NCI-H146 treated with DMSO at 0.1 percent for 48 hours (cell line): ENCODE measurements around the gene SERINC3.
"Not testable (repeated sequence)": the region's sequence is repeated elsewhere in the genome, so short reads cannot be mapped to it uniquely, and the experiment has no call there.

Experiments used
- DNase-seq: peaks from one replicate; lab custom pipeline; 2025; ENCODE audit not compliant: unreplicated experiment; lab: John Stamatoyannopoulos, UW

Gene SERINC3

GRCh38 chr20:44494681-44495080, 27.2 kb downstream of the SERINC3 start:
- DNase-seq: no peak

GRCh38 chr20:44494266-44494665, 27.6 kb downstream of the SERINC3 start:
- DNase-seq: no peak

GRCh38 chr20:44491635-44492395, 30.1 kb downstream of the SERINC3 start:
- DNase-seq: no peak

- DNase-seq: no peak
Measured at GRCh38 chr20:44489931-44490330, 31.9 kb downstream of the SERINC3 start.

DNA sequence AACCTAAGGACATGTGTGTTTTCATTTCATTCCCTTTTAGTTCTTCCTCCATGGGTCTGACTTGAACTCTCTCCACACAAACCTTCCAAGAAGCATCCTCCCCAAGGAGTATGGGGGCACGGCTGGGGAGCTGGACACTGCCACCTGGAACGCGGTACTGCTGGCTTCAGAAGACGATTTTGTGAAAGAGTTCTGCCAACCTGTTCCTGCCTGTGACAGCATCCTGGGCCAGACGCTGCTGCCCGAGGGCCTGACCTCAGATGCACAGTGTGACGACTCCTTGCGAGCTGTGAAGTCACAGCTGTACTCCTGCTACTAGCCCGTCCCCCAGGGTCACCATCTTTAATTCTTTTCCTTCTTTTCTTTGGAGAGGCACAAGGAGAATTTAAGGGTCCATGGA, 32.6 kb downstream of the SERINC3 start:
- no peak for DNase-seq

DNA sequence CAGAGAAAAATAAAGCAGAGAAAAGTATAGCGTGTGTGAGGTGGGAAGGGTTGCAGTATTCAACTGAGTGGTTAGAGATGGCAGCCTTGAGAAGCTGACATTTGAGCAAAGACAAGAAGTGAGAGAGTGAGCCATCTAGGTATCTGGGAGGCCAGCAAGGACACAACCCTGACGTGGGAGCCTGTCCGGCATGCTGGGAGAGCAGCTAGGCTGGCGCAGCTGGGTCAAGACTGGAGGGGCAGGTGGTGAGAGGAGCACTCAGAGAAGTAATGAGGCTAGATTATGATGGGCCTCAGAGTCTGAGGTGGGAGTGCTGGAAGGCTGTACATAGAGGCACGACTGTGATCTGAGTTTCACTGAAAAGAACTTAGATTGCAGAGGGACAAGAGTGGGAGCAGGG, 33.3 kb downstream of the SERINC3 start:
- DNase-seq: no peak

- DNase-seq: no peak
Measured at GRCh38 chr20:44485830-44486198, 36.1 kb downstream of the SERINC3 start.

DNA sequence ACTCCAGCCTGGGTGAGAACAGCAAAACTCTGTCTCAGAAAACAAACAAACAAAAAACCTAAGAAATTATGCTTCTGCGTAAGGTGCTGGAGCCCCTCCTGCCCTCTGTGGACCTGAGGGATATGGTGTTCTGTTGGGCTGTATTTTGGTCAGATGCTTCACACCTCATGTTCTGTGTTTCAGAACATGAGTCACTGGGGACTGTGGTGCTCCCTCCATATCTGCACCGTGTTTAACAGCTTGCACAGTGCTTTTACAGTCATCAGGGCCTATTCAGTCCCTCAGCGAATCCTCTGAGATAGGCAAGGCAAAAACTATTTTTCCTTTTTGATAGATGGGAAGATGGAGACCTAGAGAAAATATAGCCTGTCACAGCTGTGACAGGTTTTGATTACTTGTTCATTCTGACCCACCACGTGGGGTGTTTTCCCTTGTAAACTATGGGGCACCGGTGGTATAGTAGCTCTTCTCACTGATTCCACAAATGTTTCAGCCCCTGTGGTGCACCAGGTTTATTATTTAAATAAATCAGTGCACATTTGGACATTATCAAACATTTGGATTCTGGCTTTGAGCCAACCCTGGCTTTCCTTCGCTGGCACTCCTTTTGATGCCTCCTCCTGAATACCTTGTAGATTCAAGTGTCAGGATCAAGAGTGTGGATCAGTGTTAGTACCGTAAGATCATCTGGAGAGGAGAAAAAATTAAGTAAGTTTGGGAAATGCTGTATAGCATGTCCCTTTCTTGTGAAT, 36.6 kb downstream of the SERINC3 start:
- DNase-seq: no peak

DNA sequence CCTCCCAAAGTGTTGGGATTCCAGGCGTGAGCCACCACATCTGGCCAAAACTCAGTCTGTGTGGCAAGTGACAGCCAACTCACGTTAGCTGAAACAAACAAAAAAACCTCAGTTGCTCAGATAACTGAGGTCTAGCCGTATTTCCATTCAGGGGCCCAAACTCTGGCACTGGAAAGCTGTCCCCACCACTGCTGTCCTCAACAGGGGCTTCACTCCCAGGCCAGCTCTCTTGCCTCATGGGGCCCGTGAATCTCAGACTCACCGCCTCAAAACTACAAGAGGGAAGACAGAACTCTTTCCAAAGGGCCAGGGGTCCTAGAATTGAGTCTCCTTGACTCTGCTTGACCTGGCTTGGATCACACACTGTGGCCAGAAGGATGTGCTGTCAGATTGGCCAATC, 38.8 kb downstream of the SERINC3 start:
- DNase-seq: no peak

DNA sequence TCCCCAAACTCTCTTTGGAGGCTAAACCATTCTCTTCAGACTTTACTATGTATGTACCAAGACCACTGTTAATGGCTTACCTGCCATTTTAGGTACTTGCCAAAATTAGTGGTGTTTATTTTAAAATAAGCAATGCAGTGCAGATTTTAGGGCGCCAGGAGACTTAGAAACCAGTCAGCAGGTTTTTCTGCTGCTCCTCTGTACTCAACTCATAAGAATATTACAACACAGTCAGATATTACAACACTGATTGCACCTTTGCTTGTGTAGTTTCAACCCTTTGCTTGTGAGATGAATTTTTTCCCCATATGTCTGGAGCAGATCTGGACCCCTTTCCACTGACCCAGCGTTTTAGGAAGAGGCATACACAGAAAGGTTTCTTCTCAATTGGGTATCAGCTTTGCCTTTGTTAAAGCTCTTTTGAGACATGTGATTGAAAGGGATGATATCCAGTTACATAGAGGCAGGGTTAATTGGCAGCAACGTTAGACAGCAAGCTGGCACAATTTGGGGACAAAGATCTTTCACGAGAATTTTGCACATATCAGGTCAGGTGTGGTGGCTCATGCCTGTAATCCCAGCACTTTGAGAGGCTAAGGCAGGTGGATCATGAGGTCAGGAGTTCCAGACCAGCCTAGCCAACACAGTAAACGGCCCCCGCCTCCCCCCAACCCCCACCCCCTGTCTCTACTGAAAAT, 40.0 kb downstream of the SERINC3 start:
- no peak for DNase-seq

GRCh38 chr20:44480097-44480496, 41.8 kb downstream of the SERINC3 start:
- no peak for DNase-seq

DNA sequence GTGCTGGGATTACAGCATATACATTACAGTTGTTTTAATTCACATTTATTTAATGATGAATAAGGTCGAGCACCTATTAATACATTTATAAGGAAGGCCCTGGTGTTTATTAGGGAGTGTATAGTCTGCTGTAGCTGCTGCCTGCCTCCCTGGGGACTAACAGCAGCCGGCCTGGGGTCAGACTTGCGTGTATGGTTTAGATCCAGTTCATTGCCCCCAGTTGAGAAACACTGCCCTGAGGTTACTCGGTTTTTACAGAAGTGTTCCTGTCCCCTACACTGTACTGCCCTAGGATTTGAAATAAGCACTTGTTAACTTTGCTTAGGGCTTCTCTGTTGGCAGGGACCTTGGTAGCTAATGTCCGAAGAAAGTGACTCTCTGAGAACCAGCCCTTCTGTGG, 42.2 kb downstream of the SERINC3 start:
- DNase-seq: no peak

DNA sequence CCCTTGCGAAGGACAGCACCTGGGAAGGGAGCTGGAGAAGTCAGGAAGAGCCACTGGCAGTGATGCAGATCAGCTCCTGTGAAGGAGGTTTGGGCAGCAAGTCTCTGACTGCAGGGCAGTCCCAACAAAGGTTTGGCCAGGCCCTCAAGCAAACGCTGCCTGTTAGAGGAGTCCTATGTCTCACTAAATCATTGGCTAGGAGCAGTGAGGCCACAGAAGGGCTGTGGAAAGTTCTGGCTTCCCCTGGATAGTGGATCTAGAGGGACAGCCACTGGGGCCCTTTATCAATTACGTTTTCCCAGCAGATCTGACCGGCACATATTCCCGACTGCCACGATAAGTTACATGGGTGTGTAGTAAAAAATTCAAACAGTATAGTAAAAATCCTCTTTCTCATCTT, 43.7 kb downstream of the SERINC3 start:
- DNase-seq: no peak

DNA sequence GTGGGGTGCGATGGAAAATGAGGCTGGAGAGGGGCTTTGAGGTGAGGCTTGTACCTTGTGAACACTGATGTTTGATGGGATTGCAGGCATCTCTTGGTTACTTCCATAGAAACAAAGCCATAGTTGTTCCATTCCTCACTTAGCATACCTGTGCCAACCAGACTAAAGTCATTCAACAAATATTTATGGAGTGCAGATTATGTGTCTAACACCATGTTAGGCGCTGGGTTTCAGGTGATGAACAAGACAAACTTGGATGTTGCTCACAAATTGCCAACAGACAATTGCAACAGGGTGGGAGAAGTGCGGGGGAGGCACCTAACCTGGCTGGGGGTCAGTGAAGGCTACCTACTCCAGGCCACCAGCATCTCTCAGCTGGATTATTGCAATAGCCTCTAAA, 44.7 kb downstream of the SERINC3 start:
- DNase-seq: no peak

DNA sequence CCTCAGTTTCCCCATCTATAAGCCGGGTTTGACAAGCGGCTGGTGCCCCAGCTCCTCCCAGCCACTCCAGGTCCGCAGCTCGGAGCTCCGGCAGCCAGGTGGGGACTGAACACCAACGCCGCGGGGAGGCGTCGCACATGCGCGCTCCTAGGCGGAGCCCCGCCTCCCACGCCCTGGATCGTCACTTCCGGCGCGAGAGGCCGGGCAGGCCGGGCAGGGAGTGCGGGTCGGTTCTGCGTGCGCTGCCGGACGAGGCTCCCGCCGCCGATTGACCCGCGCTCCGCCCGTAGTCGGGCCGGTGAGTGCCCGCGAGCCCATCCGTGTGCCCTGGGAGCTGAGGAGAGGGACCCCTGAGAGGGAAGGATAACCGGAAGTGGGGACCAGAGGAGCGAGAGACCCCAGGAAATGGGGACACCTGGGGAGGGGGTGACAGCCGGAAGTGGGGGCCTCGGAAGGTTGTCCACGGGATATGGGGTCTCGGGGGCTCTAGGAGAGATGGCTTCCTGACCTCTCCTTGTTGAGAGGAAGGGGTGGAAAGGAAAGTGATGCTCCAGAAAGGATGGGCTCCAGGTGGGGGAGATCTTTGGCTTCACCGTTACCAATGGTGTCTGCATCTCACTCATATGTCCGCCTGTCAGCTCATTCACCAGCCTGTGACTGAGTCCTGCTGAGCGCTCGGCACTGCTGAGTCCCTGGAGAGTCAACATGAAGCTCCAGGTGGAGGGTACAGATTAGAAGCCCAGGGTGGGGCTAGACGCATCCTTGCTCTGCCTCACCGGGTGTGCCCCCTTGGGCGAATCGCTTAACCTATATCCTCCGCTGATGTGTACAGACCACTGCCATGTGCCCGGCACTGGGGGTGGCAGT, 45.9 kb downstream of the SERINC3 start, which contains the start of gene TTPAL:
Gene TTPAL, plus strand, starts transcription at position 181 of the 867 bp plus-strand sequence. CDS start 4,126 bp downstream, outside the sequence.
- DNase-seq: peak; percentile 84

GRCh38 chr20:44475372-44475693, 46.5 kb downstream of the SERINC3 start:
- peak; percentile 47 for DNase-seq

GRCh38 chr20:44472283-44472682, 49.6 kb downstream of the SERINC3 start:
- DNase-seq: not testable (repeated sequence)

- DNase-seq: peak; percentile 16
Measured at GRCh38 chr20:44471481-44471882, 50.4 kb downstream of the SERINC3 start.

DNA sequence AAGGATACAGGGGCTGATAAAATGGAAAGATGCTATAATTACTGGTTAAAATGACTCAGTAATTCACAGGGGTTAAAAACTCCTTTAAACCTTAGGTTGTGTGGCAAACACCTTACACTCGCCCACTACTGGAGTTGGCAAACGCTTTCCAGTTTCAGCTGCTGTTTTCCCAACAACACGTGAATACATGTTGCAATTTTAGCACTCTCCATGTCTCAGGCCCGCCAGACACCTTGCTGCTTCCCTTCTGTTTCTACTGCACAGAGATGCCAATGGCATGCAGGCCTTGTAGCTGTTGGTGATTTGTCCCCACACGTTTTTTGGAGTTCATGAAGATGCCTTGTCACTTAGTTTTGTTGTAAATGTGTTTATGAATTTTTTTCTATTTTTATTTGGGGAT, 51.5 kb downstream of the SERINC3 start:
- no peak for DNase-seq

DNA sequence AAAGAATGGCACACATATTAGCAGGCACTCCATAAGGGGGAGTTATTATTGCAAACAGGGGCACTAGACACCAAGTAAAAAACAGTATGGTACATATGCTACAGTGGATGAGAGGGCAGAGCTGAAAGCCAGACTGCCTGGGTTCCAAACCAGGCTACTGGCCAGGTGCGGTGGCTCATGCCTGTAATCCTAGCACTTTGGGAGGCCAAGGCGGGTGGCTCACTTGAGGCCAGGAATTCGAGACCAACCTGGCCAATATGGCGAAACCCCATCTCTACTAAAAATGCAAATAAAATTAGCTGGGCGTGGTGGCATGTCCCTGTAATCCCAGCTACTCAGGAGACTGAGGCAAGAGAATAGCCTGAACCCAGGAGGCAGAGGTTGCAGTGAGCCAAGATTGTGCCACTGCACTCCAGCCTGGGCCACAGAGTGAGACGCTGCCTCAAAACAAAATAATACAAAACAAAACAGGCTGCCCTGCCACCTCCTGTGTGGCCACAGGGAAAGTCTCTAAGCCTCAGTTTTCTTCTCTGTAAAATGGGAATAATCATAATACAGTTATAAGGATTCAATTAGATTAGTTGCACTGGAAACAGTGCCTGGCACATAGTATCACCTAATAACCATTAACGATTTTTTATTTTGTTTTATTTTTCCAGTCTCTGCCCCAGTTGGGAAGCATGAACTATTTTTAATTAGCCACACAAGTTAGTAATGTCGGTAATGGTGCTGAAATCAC, 53.7 kb downstream of the SERINC3 start:
- no peak for DNase-seq
